Stomach smooth muscle (tissue), 2 donors: ENCODE measurements around the gene TRIM29.

ENCODE experiments used
- H3K27ac ChIP-seq: one replicate; pipeline ENCODE4 v1.7.0; 2013; ENCODE audit warnings: mild to moderate bottlenecking, low read length, inconsistent platforms
- H3K27me3 ChIP-seq, 2 donors: one replicate each; pipeline ENCODE4 v1.7.0; 2013; ENCODE audit warnings: low read length in 2 of 2; ENCODE audit not compliant: insufficient read depth in 2 of 2, control insufficient read depth in 1 of 2
- H3K36me3 ChIP-seq, 2 donors: one replicate each; pipeline ENCODE4 v1.7.0; 2013; ENCODE audit warnings: low read length in 2 of 2; ENCODE audit not compliant: control insufficient read depth in 2 of 2, insufficient read depth in 2 of 2
- H3K4me1 ChIP-seq: one replicate; pipeline ENCODE4 v1.7.0; 2013; ENCODE audit warnings: low read length; ENCODE audit not compliant: control insufficient read depth, insufficient read depth
- H3K4me3 ChIP-seq, 2 donors: one replicate each; pipeline ENCODE4 v1.7.0; 2013; ENCODE audit warnings: low read length in 2 of 2
- H3K9ac ChIP-seq, 2 donors: one replicate each; pipeline ENCODE4 v1.7.0; 2013; ENCODE audit warnings: low read length in 2 of 2, mild to moderate bottlenecking in 1 of 2
- H3K9me3 ChIP-seq, 2 donors: one replicate each; pipeline ENCODE4 v1.7.0; 2013; ENCODE audit warnings: low read length in 2 of 2; ENCODE audit not compliant: control insufficient read depth in 2 of 2
- donor health status: healthy.
- donor health status: Pancreatic carcinoma.

The TRIM29 gene

DNA sequence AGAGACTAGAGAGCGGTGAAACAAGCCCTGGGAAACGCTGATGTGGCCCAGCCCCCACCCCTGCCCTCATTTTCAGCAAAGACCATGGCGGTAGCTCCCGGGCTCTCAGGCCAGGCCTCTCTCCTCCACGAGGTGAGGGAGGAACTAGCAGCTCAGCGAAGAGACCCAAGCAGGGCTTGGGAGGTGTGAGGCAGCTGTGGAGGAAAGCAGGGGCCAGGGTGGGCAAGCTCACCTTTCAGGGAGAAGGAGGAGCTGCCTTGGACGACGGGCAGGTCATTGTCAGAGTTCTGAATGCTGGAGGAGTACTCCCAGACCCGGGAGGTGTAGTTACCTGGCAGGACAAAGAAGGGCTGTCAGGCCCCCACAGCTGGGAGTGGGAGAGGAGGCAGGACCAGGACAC is 19.9 kb downstream of the TRIM29 start:
- Histone ChIP-seq H3K9me3 (peaks cover 0 to 5% of the 10 kb centered on the region in 2 donors), H3K4me3 (no peak overlapping the region), H3K27ac (no peak overlapping the region), H3K36me3 (no peaks in the 10 kb centered on the region), H3K27me3 (peaks cover 0 to 2% of the 10 kb centered on the region in 2 donors), H3K9ac (no peak overlapping the region), H3K4me1 (no peaks in the 10 kb centered on the region)

DNA sequence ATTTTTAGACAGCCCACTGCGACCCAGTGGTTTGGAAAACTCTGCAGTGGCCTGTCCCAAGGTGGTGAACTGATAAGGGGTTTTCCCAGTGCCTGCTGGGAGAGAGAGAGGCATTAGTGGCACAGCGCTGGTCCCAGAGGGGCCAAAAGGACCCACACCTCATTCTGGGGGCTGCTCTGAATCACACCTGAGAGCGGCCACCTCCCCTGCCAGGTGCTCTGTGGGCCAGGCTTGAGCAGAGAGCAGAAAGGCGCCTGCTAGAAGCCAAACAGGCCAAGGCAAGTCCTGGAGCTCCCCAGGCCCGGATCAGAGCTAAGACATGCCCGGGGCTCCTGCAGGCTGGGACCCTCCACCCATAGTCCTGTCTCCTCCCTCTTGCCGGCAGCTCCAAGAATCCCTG is 20.9 kb downstream of the TRIM29 start:
- H3K4me1 ChIP-seq, result no peaks in the 10 kb centered on the region
- H3K9me3 ChIP-seq, result peaks cover 0 to 5% of the 10 kb centered on the region in 2 donors
- peaks cover 0 to 2% of the 10 kb centered on the region in 2 donors for H3K27me3 ChIP-seq
- H3K36me3 ChIP-seq, result no peaks in the 10 kb centered on the region
- H3K4me3 ChIP-seq, result no peak overlapping the region
- H3K9ac ChIP-seq, result no peak overlapping the region
- H3K27ac ChIP-seq, result no peak overlapping the region

DNA sequence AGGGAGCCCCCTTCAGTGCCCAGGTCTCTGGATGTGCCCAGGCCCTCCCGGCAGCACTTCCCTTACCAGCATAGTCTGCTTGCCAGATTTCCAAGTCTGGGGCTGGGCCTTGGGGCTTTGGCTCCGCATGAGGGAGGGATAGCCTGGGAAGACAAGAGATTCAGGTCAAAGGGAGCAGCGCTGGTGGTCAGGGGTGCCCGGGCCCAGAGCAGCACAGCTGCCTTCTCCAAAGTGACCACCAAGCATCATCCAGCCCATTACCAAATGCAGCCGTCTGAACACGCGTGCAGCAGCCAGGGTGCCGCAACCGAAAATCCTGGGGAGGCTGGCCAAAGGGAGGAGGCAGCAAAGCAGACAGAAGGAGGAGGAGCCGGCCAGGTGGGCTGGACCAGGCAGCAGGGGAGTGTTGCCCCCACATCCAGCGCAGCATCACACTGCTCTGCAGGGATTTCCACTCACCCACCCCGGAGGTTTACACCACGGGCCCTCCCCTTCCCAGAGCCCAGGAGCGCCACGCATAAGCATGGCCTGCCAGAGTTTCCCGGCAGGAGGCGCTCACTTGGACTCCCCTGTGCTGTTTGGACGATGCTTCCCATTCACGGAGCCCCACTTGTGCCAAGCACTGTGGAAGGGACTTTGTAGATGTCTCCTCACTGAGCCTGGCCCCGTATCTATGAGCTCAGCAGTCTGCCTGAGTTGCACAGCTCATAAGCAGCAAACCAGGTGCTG is 22.5 kb downstream of the TRIM29 start:
- H3K4me1 ChIP-seq, result no peaks in the 10 kb centered on the region
- H3K27ac ChIP-seq, result no peak overlapping the region
- H3K9me3 ChIP-seq, result no peaks in the 10 kb centered on the region
- H3K9ac ChIP-seq, result no peak overlapping the region
- no peak overlapping the region for H3K4me3 ChIP-seq
- H3K27me3 ChIP-seq, result peaks cover 0 to 2% of the 10 kb centered on the region in 2 donors
- no peaks in the 10 kb centered on the region for H3K36me3 ChIP-seq

DNA sequence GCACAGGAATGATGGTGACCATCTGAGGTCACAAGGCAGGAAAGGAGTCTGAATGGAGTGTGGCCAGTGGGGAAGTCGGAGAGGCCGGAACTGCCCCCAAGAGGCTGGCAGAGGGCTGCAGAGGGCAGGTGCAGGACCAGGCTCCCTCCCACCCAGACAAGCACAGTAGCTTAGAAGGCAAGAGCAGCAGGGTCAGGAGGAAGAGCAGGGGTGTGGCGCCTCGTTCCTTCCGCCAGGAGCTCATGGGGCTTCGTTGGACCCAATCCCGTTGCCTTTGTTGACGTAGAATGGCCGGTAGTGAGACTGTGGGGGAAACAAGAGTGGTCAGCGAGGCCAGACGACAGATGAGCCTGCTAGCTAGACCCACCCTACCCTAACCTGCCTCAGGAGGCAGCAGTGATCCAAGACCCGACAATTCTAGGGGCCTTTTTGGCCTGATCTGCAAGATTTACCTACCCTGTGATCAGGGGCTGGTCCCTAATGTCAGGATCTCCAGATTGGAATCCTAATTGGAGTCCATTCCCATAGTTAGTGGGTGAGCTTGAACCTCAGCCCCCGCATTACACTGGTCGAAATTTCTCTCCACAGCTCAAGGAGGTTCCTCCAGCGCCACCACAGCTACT is 25.6 kb downstream of the TRIM29 start:
- peaks cover 2% of the 10 kb centered on the region for H3K4me1 ChIP-seq
- no peaks in the 10 kb centered on the region for H3K36me3 ChIP-seq
- peaks cover 2% of the 10 kb centered on the region in 2 donors for H3K27me3 ChIP-seq
- H3K4me3 ChIP-seq, result no peak overlapping the region
- no peak overlapping the region for H3K9ac ChIP-seq
- no peak overlapping the region for H3K27ac ChIP-seq
- no peaks in the 10 kb centered on the region for H3K9me3 ChIP-seq

DNA sequence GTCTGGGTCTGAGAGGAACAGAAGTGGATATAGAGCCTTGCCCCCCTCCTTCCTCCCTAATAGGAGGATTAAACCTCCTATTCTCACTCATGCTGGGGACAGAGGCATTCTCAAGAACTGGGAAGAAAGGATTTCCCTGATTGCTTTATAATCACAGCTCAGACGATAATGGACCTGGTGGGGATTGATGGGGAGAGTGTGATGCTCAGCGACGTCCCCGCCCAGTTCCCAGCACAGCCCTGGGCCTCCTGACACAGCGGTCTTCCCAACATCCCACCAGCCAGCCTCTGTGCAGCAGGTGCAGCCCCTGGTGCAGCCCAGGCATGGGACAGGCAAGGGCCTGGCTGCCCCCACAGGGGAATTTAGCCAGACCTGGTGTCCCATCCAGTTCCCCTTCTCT is 28.4 kb downstream of the TRIM29 start:
- H3K9me3 ChIP-seq, result no peaks in the 10 kb centered on the region
- H3K4me1 ChIP-seq, result peaks cover 2% of the 10 kb centered on the region
- H3K27me3 ChIP-seq, result peaks cover 8 to 9% of the 10 kb centered on the region in 2 donors
- no peak overlapping the region for H3K4me3 ChIP-seq
- no peak overlapping the region for H3K9ac ChIP-seq
- no peak overlapping the region for H3K27ac ChIP-seq
- H3K36me3 ChIP-seq, result no peaks in the 10 kb centered on the region

DNA sequence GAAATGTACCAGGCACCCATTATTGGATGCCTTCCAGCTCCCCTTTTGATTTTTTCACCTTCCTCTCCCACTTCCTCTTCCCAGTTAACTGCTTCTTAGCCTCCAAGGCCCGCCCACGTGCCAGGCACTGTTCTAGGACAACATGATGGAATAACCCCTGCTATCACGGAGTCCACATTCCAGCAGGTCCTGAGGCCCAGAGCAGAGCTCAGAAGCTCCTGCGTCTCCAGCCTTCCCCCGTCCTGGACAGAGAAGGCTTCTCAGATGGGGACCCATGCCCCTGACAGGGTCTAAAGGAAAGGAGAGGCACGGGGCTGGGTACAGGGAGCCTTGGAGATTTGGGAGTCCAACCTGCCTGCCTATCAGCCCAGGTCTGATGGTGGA is 29.1 kb downstream of the TRIM29 start:
- Histone ChIP-seq H3K27ac (no peak overlapping the region), H3K27me3 (peaks cover 7 to 9% of the 10 kb centered on the region in 2 donors), H3K4me3 (no peak overlapping the region), H3K9ac (no peak overlapping the region), H3K4me1 (peaks cover 2% of the 10 kb centered on the region), H3K9me3 (no peaks in the 10 kb centered on the region), H3K36me3 (no peaks in the 10 kb centered on the region)

DNA sequence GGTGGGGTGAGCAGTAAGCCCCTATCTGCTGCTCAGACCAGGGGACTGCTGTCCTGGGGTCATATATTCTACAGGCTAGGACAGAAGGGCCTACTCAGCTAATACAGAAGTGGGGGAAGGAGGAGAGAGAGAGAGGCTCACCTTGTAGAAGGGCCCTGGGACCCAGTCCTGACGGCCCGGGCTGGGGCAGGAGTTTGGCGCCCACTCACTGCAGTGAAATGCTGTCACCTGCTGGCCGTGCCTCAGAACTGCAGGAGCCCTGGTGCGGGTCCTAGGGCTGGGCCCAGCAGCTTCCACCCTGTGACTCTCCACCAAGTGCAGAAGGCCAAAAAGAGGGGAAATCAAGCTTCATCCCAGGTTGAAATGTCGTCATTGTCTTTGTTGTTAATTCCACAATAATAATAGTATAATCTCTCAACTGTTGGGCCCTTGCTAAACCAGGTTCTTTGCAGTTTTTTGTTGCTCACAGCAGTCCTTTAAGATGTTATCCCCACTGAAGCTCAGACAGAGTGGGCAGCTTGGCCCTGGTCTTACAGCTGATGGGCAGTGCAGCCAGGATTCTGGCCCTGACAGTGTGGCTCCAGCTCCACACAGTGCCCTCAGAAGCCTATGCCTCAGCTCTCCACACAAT is 29.6 kb downstream of the TRIM29 start:
- no peak overlapping the region for H3K9ac ChIP-seq
- H3K27ac ChIP-seq, result no peak overlapping the region

DNA sequence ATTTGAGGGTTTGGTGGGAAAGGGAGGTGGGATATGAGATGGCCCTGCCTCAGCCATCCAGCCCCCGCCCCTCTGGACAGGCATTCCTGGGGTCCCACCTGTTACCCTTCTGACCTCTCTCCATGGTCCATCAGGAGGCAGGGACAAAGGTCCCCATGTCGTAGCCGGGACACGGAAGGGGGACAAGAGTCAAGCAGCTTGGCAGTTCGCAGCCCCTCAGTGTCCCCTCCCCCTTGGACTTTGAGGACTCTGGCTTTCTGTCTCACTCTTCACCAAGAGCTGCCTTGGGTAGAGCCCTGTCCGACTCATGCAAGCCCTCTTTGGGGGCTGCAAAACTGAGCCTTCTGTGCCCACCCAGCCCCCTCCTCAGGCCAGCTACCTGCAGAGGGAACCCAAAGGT is 30.2 kb downstream of the TRIM29 start:
- H3K36me3 ChIP-seq, result no peaks in the 10 kb centered on the region
- H3K9me3 ChIP-seq, result no peaks in the 10 kb centered on the region
- no peak overlapping the region for H3K27ac ChIP-seq
- H3K27me3 ChIP-seq, result peaks cover 6 to 9% of the 10 kb centered on the region in 2 donors
- H3K4me1 ChIP-seq, result peaks cover 2% of the 10 kb centered on the region
- no peak overlapping the region for H3K4me3 ChIP-seq
- no peak overlapping the region for H3K9ac ChIP-seq

More for the DNA sequence above, 29.6 kb downstream of the TRIM29 start:
- H3K4me1 ChIP-seq, result peaks cover 2% of the 10 kb centered on the region
- peaks cover 6 to 9% of the 10 kb centered on the region in 2 donors for H3K27me3 ChIP-seq
- no peaks in the 10 kb centered on the region for H3K9me3 ChIP-seq
- H3K4me3 ChIP-seq, result no peak overlapping the region
- no peaks in the 10 kb centered on the region for H3K36me3 ChIP-seq

DNA sequence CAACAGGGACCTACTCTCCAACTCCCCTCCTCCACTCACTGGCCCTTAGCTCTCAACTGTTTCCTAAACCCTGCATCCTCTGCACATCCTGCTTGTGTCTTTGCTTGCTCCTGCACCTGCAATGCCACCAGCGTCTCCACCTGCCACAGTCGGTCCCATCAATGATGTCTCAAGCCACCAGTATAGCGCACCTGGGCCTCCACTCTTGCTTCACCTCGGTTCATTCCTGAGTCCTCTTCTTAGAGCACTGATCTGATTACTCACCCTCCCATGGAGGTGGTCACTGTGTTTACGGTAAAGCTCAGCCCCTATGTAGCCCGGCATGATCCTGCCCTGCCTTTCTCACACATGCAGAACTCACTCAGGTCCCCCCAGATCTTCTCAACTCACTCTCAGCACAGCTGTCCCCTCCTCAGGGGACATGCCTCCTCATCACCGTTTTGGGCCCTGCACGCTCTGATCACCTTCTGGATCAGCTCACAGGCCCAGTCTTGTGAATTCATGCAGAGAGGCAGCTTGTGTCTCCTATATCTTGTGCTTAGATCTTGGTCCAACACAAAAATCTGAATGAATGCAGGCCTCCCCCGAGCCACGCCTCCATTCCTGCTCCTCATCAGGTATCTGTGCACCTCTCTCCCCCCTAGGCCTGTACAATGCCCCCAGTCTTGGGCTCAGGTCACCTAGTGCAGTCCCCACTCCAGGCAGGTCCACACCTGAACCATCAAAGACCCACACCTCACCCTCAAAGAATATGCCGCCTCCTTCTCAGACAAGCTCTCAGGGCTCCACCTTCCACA is 31.4 kb downstream of the TRIM29 start:
- no peak overlapping the region for H3K9ac ChIP-seq
- H3K27ac ChIP-seq, result no peak overlapping the region
- H3K4me3 ChIP-seq, result no peak overlapping the region
- H3K4me1 ChIP-seq, result peaks cover 2% of the 10 kb centered on the region
- no peaks in the 10 kb centered on the region for H3K36me3 ChIP-seq
- H3K9me3 ChIP-seq, result no peaks in the 10 kb centered on the region
- H3K27me3 ChIP-seq, result peaks cover 6 to 9% of the 10 kb centered on the region in 2 donors

DNA sequence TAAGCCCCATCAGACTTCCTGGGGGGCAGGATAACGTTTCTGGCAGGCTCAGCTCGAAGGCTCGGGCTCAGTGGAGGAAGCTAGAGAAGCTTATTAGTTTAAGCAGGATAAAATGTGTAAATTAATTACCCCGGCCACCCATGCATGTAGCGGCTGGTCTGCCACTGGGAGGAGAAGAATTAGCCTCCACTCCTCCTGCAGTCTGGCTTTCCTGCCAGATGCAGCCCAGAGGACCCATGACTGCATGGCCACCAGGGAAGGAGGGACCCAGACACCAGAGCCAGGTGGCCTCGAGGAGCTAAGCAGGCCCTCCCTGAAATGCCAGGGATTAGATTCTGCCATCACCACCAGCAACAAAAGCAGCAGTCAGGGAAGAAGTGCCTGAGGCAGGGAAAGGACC is 32.3 kb downstream of the TRIM29 start:
- Histone ChIP-seq H3K27ac (no peak overlapping the region), H3K9ac (no peak overlapping the region), H3K36me3 (no peaks in the 10 kb centered on the region), H3K27me3 (peaks cover 6 to 9% of the 10 kb centered on the region in 2 donors), H3K4me1 (peaks cover 2% of the 10 kb centered on the region), H3K9me3 (no peaks in the 10 kb centered on the region), H3K4me3 (no peak overlapping the region)
